ENCODE measurements around the gene WNT5A.
A peak's percentile ranks its signal among the peaks of the same experiment; 100 is the strongest.
"Not testable (repeated sequence)": the region's sequence is repeated elsewhere in the genome, so short reads cannot be mapped to it uniquely, and the experiment has no call there.

The WNT5A gene

DNA sequence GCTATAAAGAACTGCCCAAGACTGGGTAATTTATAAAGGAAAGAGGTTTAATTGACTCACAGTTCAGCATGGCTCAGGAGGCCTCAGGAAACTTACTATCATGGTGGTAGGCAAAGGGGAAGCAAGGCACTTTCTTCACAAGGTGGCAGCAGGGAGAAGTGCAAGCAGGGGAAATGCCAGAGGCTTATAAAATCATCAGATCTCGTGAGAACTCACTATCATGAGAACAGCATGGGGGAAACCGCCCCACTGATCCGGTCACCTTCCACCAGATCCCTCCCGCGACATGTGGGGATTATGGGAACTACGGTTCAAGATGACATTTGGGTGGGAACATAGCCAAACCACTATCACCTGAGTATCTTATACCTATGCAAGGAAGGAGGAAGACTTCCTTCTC is 18.0 kb upstream of the WNT5A start:
- not testable (repeated sequence) for DNase-seq

- DNase-seq: no peak
Observed at GRCh38 chr3:55501905-55502304, 14.8 kb upstream of the WNT5A start.

DNA sequence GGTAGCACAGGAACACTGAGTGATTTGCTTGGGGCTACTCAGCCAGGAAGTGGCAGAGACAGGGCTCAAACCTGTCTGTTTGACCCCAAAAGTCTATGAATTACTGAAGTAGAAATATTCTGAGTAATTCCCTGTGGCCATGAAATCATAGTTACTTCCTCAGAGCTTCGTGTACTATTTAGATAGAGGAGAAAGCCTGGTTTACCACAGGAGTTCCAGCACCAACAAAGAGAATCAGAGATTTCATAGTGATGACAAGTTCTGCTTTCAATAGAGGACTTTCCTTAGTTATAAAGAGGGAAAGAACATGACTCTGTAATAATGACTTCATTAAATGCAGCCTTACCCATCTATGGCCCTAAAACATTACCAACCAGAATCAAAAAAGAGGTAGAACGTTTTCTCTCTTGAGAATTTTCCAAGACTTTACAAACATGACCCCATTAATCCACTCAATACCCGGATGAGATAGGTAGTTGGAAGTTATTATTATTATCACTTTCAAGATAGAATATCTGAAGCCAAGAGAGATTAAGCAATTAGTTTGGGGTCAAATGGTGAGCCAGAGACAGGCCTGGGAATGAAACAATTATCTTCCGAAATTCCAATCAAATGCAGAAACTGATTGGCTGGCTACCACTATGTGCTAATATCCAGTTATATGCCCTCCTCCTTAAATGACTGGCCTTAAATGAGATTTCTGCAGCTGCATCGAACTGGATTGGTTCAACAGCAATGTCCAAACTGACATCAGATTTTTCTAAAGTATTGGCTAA is 13.6 kb upstream of the WNT5A start:
- no peak for DNase-seq

GRCh38 chr3:55498520-55498919 is 11.4 kb upstream of the WNT5A start:
- DNase-seq: no peak

DNA sequence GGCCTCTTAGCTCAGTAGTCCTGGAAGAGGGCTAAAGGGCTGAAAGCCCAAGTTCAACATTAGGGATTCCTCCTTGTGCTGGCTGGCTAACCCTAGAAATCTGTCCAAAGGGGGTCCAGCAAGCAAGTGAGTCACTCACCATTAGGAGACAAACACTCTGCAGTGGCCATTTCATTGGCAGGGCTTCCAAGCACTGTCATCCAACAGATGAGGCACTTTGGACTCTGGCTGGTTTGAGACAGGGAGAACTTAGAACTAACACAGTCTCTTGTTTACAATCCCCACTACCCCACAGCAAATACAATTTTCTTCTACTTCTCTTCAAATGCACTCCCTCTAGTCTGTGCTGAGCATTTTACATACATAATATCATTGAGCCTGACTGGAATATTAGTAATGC is 10.1 kb upstream of the WNT5A start:
- no peak for DNase-seq

- DNase-seq: no peak
Observed at GRCh38 chr3:55494976-55495375, 7.9 kb upstream of the WNT5A start.

GRCh38 chr3:55492976-55493375 is 5.9 kb upstream of the WNT5A start:
- no peak for DNase-seq

DNA sequence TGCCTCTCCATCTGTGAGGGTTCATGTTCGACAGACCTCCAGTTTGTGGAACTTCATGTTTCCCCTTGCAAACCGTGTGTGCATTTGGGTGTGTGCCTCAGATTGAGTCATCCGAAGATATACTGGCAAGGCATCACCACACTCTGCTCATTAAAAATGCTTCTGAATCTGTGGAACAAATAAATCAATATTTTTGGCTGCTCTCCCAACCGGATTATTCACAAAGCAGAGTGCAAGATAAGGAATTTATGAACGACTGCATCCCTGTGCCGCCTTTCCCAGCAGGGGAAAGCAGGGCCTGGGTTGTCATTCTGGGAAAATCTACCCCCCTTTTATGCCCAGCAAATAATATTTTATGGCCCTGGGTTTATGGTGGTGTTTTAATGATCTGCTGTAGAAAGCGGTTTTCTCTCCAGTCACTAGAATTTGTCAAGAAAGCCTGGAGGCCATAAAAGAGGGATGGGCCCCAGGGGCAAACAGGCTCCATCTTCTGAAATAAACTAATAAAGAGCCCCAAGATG is 4.2 kb upstream of the WNT5A start:
- DNase-seq: no peak

GRCh38 chr3:55490276-55490913 is 3.3 kb upstream of the WNT5A start:
- no peak for DNase-seq

DNA sequence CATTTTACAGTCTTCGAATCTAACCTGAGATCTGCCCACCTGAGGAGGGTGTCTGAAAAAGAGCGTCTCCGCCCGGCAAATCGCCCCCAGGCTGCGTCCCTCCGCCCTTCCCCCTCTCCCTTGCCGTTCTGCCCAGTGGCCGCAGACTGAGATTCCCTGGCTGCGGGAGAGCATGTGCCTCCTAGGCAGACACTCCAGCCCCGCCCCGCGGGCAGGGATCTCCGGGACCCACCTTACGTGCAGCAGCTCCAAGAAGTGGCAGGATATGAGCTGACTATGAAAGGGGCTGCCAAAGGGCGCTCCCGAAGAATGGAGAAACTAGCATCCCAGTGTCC is 2.7 kb upstream of the WNT5A start:
- no peak for DNase-seq

- DNase-seq: peak; percentile 20
Observed at GRCh38 chr3:55488398-55489055, 1.4 kb upstream of the WNT5A start.

- peak; percentile 8 for DNase-seq
Observed at GRCh38 chr3:55487381-55488241, 505 bp upstream of the WNT5A start.

- DNase-seq: no peak
Observed at GRCh38 chr3:55486101-55486856, 827 bp downstream of the WNT5A start.

GRCh38 chr3:55484801-55485791 is 2.0 kb downstream of the WNT5A start:
- DNase-seq: peak; percentile 57

GRCh38 chr3:55484191-55484689 is 2.9 kb downstream of the WNT5A start:
- DNase-seq: no peak

- no peak for DNase-seq
Observed at GRCh38 chr3:55483196-55484095, 3.7 kb downstream of the WNT5A start.

- DNase-seq: no peak
Observed at GRCh38 chr3:55482496-55483195, 4.5 kb downstream of the WNT5A start.

GRCh38 chr3:55481744-55482495 is 5.2 kb downstream of the WNT5A start:
- no peak for DNase-seq

Data from activated CD4-positive, alpha-beta T cell treated with anti-CD3 and anti-CD28 coated beads, Interleukin-2, amount 50 U/mL, for 16 hours (primary cell).